ENCODE measurements around the gene FILIP1. TPM values are rescaled to one million over a fixed set of nuclear protein-coding genes. Genes with fewer than 3 reads are reported as not detected.

The FILIP1 gene
- total and polyA plus RNA-seq, 2 of the 8 experiments (the other 6 are each of a cell fraction or from before 2014, with no cell fraction given), result 2.4 to 5.7 TPM

- no peak for TF ChIP-seq CHD7 (IDR thresholded peaks at IDR 0.05; ENCODE audit: insufficient replicate concordance, low read length)
- no peak for TF ChIP-seq FOSL1 (IDR thresholded peaks at IDR 0.05; ENCODE audit: insufficient read depth, low read depth, low read length)
- no peak for TF ChIP-seq SRF (IDR thresholded peaks at IDR 0.05; ENCODE audit: low read depth, low read length)
- no peak for TF ChIP-seq USF2 (IDR thresholded peaks at IDR 0.05; ENCODE audit: low read length)
Observed at GRCh38 chr6:75382634-75382900, 111.0 kb downstream of the FILIP1 start (continued).

Measured in H1 (cell line).